SH-SY5Y (cell line): ENCODE results near the gene ZNF410.

Experiments
- GATA2 ChIP-seq: IDR thresholded peaks from 2 replicates; pipeline ENCODE4 v1.6.1; 2011; ENCODE audit warnings: mild to moderate bottlenecking, low read depth, low read length
- GATA3 ChIP-seq: IDR thresholded peaks from 2 replicates; pipeline ENCODE4 v1.6.1; 2011; ENCODE audit warnings: low read depth, mild to moderate bottlenecking, low read length, moderate library complexity

Gene ZNF410, protein sequence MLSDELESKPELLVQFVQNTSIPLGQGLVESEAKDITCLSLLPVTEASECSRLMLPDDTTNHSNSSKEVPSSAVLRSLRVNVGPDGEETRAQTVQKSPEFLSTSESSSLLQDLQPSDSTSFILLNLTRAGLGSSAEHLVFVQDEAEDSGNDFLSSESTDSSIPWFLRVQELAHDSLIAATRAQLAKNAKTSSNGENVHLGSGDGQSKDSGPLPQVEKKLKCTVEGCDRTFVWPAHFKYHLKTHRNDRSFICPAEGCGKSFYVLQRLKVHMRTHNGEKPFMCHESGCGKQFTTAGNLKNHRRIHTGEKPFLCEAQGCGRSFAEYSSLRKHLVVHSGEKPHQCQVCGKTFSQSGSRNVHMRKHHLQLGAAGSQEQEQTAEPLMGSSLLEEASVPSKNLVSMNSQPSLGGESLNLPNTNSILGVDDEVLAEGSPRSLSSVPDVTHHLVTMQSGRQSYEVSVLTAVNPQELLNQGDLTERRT

DNA sequence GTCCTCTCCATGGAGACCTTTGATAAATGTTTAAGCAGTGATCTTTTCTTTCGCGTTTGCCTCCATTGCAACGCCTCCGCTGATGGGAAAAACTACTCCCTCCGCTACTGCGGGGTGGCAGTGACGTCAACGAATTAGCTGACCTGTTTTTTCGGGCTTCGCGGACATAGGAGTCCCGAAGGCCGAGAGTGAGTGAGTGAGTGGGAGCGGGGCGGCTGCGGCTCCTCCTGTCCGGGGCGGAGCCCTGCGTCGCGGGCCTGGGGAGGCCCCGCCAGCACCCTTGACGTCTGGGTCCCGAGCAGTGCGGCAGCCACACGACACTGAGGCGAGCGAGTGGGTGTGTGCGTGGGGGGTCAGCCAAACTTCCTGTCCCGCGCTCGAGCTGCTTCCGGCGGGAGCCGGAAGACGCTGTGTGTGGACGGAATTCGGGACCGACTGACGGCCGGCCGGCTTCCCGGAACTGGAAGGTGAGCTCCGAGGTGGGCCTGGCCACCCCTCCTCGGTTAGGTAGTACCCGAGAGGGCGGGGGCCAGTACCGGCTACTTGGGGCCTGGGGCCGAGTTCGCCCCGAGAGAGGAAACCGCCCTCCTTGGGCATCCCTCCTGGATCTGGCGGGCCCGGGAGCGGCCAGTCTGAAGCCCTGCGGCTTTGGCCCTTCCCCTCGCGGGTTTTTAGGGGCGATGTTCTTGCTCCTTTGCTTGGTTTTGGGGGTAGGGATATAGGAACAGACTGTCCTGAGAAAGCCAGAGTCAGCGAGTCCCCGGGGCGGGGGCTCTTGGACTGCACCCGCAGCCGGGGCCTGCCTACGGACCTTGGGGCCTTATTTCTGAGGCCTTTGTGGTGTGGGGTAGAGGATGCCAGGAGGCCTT, at the start of gene ZNF410:
TSS of gene ZNF410 (plus strand) at position 411 of the 869 bp plus-strand sequence. CDS start 5,317 bp downstream, outside the sequence.
- no peak for TF ChIP-seq GATA3
- no peak; the same call in 1 of the 2 replicates for TF ChIP-seq GATA2

DNA sequence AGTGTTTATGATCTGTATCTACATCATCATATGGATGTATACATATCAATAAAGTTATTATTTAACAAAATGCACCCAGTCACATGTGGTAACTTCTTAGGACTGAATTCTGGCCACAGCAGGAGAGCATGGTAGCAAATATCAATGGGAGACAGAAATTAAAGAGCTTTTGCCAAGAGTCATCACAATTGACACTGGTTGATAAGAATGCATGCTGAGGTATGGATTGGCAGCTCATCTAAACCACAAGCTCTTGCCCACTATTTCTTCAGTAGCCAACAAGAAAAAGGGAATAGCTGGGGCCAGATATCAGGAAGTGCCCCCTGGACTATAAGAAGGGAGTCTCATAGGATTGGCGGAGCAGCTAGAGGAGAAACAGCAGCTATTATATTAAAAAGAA, 44.5 kb upstream of the ZNF410 start:
- TF ChIP-seq GATA3 (no peak), GATA2 (no peak)

DNA sequence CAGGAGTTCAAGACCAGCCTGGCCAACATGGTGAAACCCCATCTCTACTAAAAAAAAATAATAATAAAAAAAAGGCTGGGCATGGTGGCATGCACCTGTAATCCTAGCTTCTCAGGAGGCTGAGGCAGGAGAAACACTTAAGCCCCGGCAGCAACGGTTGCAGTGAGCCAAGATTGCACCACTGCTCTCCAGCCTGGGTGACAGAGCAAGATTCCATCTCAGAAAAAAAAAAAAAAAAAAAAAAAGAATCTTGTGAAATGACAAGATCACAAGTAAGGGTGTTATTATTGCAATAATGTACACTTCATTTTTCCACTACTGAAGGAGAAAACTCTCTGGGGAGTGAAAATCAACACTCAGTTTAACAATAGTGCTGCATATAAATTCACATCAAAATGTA, 43.8 kb upstream of the ZNF410 start:
- TF ChIP-seq GATA2, result no peak
- no peak for TF ChIP-seq GATA3

DNA sequence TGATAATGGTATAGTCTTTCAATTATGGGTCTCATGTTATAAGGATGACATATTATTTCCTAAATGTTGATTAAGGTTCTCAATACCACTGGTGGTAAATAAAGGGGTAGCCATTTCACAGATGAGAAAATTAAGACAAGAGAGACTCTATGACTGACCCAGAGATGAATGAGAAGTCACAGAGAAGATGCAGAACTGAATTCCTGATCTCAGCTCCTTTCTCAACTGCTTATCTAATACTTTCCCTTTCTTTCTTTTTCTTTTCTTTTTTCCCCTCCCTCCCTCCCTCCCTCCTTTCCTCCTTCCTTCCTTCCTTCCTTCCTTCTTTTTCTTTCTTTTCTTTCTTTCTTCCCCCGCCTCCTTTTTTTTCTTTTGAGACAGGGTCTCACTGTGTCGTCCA, 43.4 kb upstream of the ZNF410 start:
- TF ChIP-seq GATA3, result no peak
- no peak for TF ChIP-seq GATA2

DNA sequence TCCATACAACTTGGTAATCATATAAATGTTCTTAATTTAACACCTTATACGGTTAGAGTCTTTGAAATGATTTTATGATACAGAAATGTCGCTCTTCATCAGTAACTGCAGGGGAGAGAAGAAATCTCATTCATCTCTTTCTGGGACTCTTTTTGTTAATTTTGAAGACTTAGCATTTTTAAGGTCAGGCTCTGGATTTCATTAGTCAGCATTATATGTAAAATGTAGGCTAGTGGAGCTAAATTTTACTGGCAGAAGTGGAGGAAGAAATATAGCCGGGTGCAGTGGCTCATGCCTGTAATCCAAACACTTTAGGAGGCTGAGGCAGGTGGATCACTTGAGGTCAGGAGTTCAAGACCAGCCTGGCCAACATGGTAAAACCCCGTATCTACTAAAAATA, 39.7 kb upstream of the ZNF410 start:
- no peak for TF ChIP-seq GATA3
- no peak for TF ChIP-seq GATA2

DNA sequence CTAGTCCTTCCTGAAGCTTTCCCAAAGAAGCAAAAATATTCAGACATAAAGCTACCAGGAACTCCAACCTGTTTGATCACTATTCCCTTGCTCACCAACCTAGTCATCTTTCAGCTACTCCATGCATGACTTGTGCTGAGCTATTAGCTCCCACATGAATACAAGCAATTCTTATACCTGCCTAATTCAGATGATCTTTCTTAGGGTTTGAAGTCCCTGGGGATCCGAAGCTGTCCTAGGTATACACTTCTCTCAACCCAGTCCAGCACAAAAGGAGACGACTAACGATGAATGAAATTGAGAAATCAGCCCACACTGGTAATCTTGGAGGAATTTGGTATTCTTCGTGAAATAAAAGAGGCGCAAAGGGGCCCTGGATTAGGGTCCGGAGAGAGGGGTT, 35.7 kb upstream of the ZNF410 start:
- TF ChIP-seq GATA3 (no peak), GATA2 (no peak)

DNA sequence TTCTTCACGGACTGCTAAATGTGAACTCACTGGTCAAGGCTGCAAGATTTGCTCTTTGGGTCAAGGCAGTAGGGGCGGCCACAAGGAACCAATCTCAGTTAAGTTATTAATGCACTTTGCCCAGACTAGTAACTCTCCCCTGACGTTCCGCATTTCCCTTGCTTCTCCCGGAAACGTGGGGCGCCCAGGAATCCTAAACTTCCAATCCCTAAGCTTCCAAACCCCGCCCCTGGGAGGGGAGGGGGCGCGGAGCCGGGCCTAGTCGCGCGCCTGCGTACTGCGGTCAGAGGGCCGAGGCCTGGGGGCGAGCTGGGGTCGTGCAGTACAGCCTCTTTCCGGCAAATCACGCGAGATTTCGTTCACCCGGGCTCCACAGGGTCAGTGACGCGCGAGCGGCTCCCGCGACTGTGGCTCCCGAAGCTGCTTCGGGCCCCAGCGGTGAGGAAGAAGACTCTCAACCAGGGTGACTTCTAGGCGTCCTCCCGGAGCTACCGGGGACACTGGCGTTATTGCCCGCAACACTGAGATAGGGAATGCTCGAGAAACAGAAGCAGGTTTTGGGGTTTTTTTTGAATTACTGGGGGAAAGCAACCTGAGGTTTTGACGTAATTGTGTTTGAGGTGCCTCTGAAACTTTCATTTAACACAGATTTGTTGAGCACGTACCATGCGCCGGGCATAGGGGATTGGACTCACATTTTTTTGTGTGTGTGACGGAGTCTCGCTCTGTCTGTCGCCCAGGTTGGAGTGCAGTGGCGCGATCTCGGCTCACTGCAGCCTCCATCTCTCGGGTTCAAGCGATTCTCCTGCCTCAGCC, 34.9 kb upstream of the ZNF410 start, which contains the start of gene PTGR2:
TSS of gene PTGR2 (plus strand) at position 265 of the 816 bp plus-strand sequence. CDS start 7,032 bp downstream, outside the sequence.
- no peak for TF ChIP-seq GATA3
- no peak for TF ChIP-seq GATA2

DNA sequence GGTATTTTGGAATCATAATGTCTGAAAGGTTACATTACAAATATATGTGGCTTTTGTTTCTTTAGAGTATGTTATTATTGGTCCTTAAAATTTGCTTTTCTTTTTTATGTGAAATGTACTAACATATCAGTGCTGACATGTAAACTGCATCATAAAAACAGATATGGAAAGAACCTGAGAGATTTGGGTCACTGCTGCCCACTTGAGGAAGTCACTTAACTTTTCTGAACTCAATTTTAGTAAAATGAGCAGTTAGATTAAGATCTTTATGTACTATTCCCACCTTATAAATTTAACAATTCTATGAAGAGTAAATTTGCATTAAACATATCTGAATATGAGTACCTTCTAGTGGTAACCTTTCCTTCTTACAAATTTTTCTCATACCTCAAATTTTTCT, 27.5 kb upstream of the ZNF410 start:
- TF ChIP-seq GATA2, result no peak
- TF ChIP-seq GATA3, result no peak

DNA sequence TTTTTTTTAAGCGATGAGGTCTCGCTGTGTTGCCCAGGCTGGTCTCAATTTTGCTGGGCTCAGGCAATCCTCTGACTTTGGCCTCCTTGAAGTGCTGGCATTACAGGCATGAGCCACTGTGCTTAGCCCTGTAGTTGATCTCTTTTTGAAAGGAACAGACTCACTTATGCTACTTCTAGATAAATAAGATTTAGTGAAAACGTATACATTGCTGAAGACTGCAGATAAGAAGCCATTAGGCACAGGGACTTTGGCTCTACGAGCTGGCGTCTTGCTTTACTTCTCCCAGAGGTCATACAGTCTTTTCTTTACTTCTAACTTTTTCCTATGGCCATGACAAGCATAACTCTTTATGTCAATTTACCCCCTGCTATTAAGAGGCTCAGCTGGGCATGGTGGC, 25.6 kb upstream of the ZNF410 start:
- TF ChIP-seq GATA2, result no peak
- TF ChIP-seq GATA3, result no peak

DNA sequence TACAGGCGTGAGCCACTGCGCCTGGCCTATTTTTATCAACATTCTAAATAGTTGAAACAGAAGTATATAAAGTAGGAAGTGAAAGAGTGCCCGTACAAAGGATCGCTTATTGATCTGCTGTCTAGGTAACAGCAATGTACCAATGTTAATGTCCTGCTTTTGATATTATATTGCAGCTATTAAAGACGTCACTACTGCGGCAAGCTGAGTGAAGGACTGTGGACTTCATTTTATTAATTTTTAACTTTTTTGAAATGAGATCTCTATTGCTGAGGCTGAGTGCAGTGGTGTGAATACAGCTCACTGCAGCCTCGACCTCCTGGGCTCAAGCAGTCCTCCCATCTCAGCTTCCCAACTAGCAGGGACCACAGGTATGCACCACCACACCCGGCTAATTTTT, 24.2 kb upstream of the ZNF410 start:
- TF ChIP-seq GATA3 (no peak), GATA2 (no peak)

DNA sequence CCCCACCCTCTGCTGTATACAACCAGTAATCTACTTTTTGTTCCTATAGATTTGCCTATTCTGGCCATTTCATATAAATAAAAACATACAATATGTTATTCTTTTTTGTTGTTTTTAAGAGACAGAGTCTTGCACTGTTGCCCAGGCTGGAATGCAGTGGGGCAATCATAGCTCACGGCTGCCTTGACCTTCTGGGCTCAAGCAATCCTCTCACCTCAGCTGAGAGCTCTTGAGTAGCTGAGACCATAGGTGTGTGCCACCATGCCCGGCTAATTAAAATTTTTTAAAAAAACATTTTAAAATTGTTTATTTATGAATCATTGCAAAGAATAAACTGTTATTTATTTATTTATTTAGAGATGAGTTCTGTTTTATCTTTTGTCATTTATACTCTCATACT, 23.4 kb upstream of the ZNF410 start:
- no peak for TF ChIP-seq GATA3
- TF ChIP-seq GATA2, result no peak

DNA sequence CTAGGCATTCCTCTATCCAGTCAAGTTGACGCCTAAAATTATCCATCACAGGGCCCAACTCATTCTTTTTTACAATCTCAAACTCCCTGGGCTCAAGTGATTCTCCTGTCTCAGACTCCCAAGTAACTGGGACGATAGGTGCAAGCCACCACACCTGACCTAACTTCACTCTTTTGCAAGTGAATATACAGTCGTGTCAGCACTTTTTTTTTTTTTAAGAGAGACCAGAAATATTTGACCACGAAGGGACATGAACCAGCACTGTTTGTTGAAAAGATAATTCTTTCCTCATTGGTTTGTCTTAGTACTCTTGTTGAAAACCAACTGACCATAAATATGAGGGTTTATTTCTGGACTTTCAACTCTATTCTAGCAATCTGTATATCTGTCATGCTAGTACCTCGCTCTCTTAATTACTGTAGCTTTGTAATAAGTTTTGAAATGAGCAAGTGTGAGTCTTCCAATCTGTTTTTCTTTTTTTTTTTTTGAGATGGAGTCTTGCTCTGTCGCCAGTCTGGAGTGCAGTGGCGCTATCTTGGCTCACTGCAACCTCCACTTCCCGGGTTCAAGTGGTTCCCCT, 21.0 kb upstream of the ZNF410 start:
- no peak for TF ChIP-seq GATA2
- TF ChIP-seq GATA3, result no peak

DNA sequence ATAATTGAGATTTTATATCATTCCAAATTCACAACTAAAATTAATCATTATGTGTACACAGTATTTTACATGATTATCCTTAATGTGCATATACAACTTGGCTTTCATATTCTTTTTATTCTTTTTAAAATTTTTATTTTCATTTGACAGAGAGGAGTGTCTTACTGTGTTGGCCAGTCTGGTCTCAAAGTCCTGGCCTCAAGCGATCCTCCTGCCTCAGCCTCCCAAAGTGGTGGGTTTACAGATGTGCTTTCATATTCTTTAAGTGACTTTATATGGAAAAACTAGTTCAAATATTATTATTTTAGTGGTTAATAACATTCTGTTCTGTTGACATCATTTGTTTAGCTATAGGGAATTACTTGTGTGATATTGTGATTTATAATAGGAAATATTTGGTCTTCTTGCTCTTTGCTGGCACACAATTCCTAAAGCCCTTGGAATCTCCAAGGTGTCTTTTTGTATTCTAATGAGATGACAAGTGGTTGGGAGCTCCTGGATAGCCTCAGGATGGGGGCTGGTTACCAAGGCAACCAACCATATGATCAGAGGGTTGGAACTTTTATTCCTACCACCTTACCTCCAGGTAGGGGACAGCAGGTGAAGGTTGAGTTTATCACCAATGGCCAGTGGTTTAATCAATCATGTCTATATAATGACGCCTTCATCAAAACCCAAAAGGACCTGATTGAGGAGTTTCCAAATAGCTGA, 16.0 kb upstream of the ZNF410 start:
- no peak for TF ChIP-seq GATA2
- TF ChIP-seq GATA3, result no peak
